ENCODE data around the gene ATP2C2. TPM values are rescaled to one million over a fixed set of nuclear protein-coding genes. Genes with fewer than 3 reads are reported as not detected.

ATP2C2 gene
- total and polyA plus RNA-seq, 2 experiments from 2014 or later = 2.1 TPM

DNA sequence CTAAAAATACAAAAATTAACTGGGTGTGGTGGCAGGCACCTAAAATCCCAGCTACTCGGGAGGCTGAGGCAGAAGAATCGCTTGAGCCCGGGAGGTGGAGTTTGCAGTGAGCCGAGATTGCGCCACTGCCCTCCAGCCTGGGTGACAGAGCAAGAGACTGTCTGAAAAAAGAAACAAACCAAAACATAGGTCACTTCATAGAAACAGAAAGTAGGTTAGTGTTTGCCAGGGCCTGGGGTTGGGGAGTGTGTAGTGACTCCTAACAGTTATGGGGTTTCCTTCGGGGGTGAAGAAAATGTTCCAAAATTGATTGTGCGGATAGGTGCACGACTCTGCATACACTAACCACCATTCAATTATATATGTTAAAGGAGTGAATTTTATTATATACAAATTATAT lies 59.2 kb downstream of the ATP2C2 start (continued):
- TF ChIP-seq REST (IDR thresholded peaks at IDR 0.05; ENCODE audit: unreplicated experiment) (no peak), JUNB (IDR thresholded peaks at IDR 0.05; ENCODE audit: unreplicated experiment) (no peak), EZH2phosphoT487 (IDR thresholded peaks at IDR 0.05; ENCODE audit: unreplicated experiment) (no peak)

DNA sequence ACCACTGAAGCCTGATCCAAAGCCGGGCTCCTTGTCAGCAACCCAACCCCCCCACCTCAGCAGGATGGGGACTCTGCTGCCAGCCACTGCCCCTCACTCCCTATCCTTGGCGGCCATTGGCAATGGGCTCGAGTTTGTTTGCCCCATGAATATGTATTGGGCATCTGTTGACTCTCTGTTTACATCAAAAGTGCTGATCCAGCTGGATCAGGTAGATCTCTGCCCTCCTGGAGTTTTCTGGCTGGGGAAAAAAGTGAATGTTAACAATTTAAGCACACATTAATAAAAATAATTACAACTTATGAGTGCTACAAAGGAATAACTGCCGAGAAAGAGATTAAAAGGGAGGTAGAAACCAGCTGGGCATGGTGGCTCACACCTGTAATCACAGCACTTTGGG lies 62.5 kb downstream of the ATP2C2 start:
- Mint-ChIP-seq H3K27me3 (ENCODE audit: insufficient read depth, low read depth, poor library complexity) (peaks cover 6% of the 10 kb centered on the region), H3K4me3 (no peak overlapping the region), H3K36me3 (ENCODE audit: low read depth) (no peaks in the 10 kb centered on the region), H3K4me1 (no peaks in the 10 kb centered on the region), H3K9me3 (no peaks in the 10 kb centered on the region; the same call in 2 of the 3 replicates), H3K27ac (no peak overlapping the region)
- H3K27ac ChIP-seq (ENCODE audit: low read depth) = no peak overlapping the region
- no peak for ATAC-seq
- H3F3A ChIP-seq (replicated peaks; ENCODE audit: low read depth) = no peaks in the 10 kb centered on the region
- H3K79me2 ChIP-seq (replicated peaks; ENCODE audit: insufficient read depth) = no peaks in the 10 kb centered on the region
- no peaks in the 10 kb centered on the region for H3K9me2 ChIP-seq (ENCODE audit: insufficient read depth)
- TF ChIP-seq ZNF462 (CRISPR knock-in tag; IDR thresholded peaks at IDR 0.05) = no peak
- no peak for TF ChIP-seq ZNF331 (CRISPR knock-in tag; IDR thresholded peaks at IDR 0.05; ENCODE audit: low read depth)
- TF ChIP-seq, protein P1, sequence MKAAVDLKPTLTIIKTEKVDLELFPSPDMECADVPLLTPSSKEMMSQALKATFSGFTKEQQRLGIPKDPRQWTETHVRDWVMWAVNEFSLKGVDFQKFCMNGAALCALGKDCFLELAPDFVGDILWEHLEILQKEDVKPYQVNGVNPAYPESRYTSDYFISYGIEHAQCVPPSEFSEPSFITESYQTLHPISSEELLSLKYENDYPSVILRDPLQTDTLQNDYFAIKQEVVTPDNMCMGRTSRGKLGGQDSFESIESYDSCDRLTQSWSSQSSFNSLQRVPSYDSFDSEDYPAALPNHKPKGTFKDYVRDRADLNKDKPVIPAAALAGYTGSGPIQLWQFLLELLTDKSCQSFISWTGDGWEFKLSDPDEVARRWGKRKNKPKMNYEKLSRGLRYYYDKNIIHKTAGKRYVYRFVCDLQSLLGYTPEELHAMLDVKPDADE (IDR thresholded peaks at IDR 0.05) = no peak
- no peak for TF ChIP-seq POLR2AphosphoS5 (IDR thresholded peaks at IDR 0.05; ENCODE audit: low read depth)
- no peak for TF ChIP-seq EZH2phosphoT487 (IDR thresholded peaks at IDR 0.05; ENCODE audit: unreplicated experiment)
- TF ChIP-seq CREB1 (CRISPR knock-in tag; IDR thresholded peaks at IDR 0.05; ENCODE audit: low read depth) = no peak
- H3K36me3 ChIP-seq (ENCODE audit: insufficient read depth) = no peaks in the 10 kb centered on the region
- no peaks in the 10 kb centered on the region for H3K27me3 ChIP-seq (ENCODE audit: insufficient read depth)
- no peak for DNase-seq (ENCODE audit: low spot score)
- no peak overlapping the region for H3K4me3 ChIP-seq
- no peaks in the 10 kb centered on the region for H4K20me1 ChIP-seq (replicated peaks; ENCODE audit: insufficient read depth)
- H3K4me1 ChIP-seq (ENCODE audit: insufficient read depth) = no peaks in the 10 kb centered on the region
- H3K4me2 ChIP-seq = no peak overlapping the region
- H2AFZ ChIP-seq = no peak overlapping the region
